CD4-positive, alpha-beta T cell treated with Interferon gamma for 1 hour (primary cell): ENCODE data around the gene FOXA1.

ENCODE experiments used
- DNase-seq: peaks from one replicate; pipeline ENCODE4 v3.0.0-alpha.2; 2020

Gene FOXA1

GRCh38 chr14:37553935-37554550 is 41.0 kb downstream of the FOXA1 start:
- no peak for DNase-seq

- DNase-seq: no peak
Observed at GRCh38 chr14:37551119-37551518, 43.9 kb downstream of the FOXA1 start.

- DNase-seq: no peak
Observed at GRCh38 chr14:37550511-37550910, 44.5 kb downstream of the FOXA1 start.

GRCh38 chr14:37546621-37547447 is 48.2 kb downstream of the FOXA1 start:
- no peak for DNase-seq

GRCh38 chr14:37545174-37545573 is 49.9 kb downstream of the FOXA1 start:
- DNase-seq: no peak

- no peak for DNase-seq
Observed at GRCh38 chr14:37544407-37544806, 50.6 kb downstream of the FOXA1 start.

- no peak for DNase-seq
Observed at GRCh38 chr14:37539992-37540391, 55.1 kb downstream of the FOXA1 start.
